ENCODE measurements around the gene SMCO1. TPM values are rescaled to one million over a fixed set of nuclear protein-coding genes. Genes with fewer than 3 reads are reported as not detected.
"Not testable (repeated sequence)": the region's sequence is repeated elsewhere in the genome, so short reads cannot be mapped to it uniquely, and the experiment has no call there.

Gene SMCO1
- total RNA-seq (2014; rRNA removed; shearing (Covaris generic)) = not detected in 2 replicates

- no peak within 1 kb of the TSS for H3K4me3 ChIP-seq
- H3K36me3 ChIP-seq = no peaks in the 10 kb centered on the region
- DNase-seq = no peak
- peaks cover 9% of the 10 kb centered on the region for H3K9me3 ChIP-seq (replicated peaks)
- H3K27me3 ChIP-seq = no peaks in the 10 kb centered on the region; the same call in 1 of the 2 replicates
- H3K27ac ChIP-seq = no peak within 1 kb of the TSS
- no peaks in the 10 kb centered on the region for H3K4me1 ChIP-seq
These were observed at the start of gene SMCO1 for GRCh38 chr3:196514913-196515621. SMCO1 (minus strand) TSS chr3:196515346; CDS start chr3:196515209, 137 bp downstream.

GRCh38 chr3:196563721-196564225, 48.6 kb upstream of the SMCO1 start:
- no peaks in the 10 kb centered on the region for H3K27me3 ChIP-seq
- H3K4me1 ChIP-seq = no peaks in the 10 kb centered on the region
- no peak overlapping the region for H3K27ac ChIP-seq
- H3K9me3 ChIP-seq (replicated peaks) = no peaks in the 10 kb centered on the region
- H3K36me3 ChIP-seq = peaks cover 2% of the 10 kb centered on the region
- DNase-seq = no peak
- no peak overlapping the region for H3K4me3 ChIP-seq

GRCh38 chr3:196559826-196560225, 44.7 kb upstream of the SMCO1 start:
- Histone ChIP-seq H3K36me3 (no peaks in the 10 kb centered on the region; the same call in 1 of the 2 replicates), H3K4me3 (no peak overlapping the region), H3K9me3 (replicated peaks) (no peaks in the 10 kb centered on the region), H3K4me1 (no peaks in the 10 kb centered on the region), H3K27me3 (no peaks in the 10 kb centered on the region), H3K27ac (no peak overlapping the region)
- no peak for DNase-seq

- Histone ChIP-seq H3K36me3 (no peaks in the 10 kb centered on the region; the same call in 1 of the 2 replicates), H3K9me3 (replicated peaks) (no peaks in the 10 kb centered on the region), H3K27ac (no peak overlapping the region), H3K4me1 (no peaks in the 10 kb centered on the region), H3K4me3 (no peak overlapping the region), H3K27me3 (no peaks in the 10 kb centered on the region)
- DNase-seq = no peak
These were observed 43.3 kb upstream of the SMCO1 start for GRCh38 chr3:196558476-196558875.

- no peaks in the 10 kb centered on the region for H3K9me3 ChIP-seq (replicated peaks)
- H3K4me1 ChIP-seq = no peaks in the 10 kb centered on the region
- no peaks in the 10 kb centered on the region; the same call in 1 of the 2 replicates for H3K36me3 ChIP-seq
- no peaks in the 10 kb centered on the region for H3K27me3 ChIP-seq
- H3K4me3 ChIP-seq = no peak overlapping the region
- no peak for DNase-seq
- no peak overlapping the region for H3K27ac ChIP-seq
These were observed 42.1 kb upstream of the SMCO1 start for GRCh38 chr3:196557236-196557635.

- DNase-seq = no peak
- H3K9me3 ChIP-seq (replicated peaks) = no peaks in the 10 kb centered on the region
- H3K27me3 ChIP-seq = no peaks in the 10 kb centered on the region
- no peaks in the 10 kb centered on the region for H3K4me1 ChIP-seq
- no peak overlapping the region for H3K4me3 ChIP-seq
- H3K27ac ChIP-seq = no peak overlapping the region
- no peaks in the 10 kb centered on the region for H3K36me3 ChIP-seq
These were observed 40.1 kb upstream of the SMCO1 start for GRCh38 chr3:196555295-196555694.

GRCh38 chr3:196554205-196554604, 39.1 kb upstream of the SMCO1 start:
- Histone ChIP-seq H3K27me3 (no peaks in the 10 kb centered on the region), H3K4me3 (no peak overlapping the region), H3K4me1 (no peaks in the 10 kb centered on the region), H3K36me3 (no peaks in the 10 kb centered on the region), H3K9me3 (replicated peaks) (no peaks in the 10 kb centered on the region), H3K27ac (no peak overlapping the region)
- DNase-seq = no peak

GRCh38 chr3:196553551-196553950, 38.4 kb upstream of the SMCO1 start:
- Histone ChIP-seq H3K27me3 (no peaks in the 10 kb centered on the region), H3K27ac (no peak overlapping the region), H3K4me3 (no peak overlapping the region), H3K36me3 (no peaks in the 10 kb centered on the region), H3K9me3 (replicated peaks) (no peaks in the 10 kb centered on the region), H3K4me1 (no peaks in the 10 kb centered on the region)
- DNase-seq = no peak

GRCh38 chr3:196552253-196552652, 37.1 kb upstream of the SMCO1 start:
- no peak overlapping the region for H3K4me3 ChIP-seq
- no peaks in the 10 kb centered on the region for H3K27me3 ChIP-seq
- H3K9me3 ChIP-seq (replicated peaks) = no peaks in the 10 kb centered on the region
- no peak overlapping the region for H3K27ac ChIP-seq
- no peaks in the 10 kb centered on the region for H3K36me3 ChIP-seq
- H3K4me1 ChIP-seq = no peaks in the 10 kb centered on the region
- DNase-seq = no peak

GRCh38 chr3:196550172-196550571, 35.0 kb upstream of the SMCO1 start:
- H3K4me1 ChIP-seq; DNase-seq; H3K27me3 ChIP-seq; H3K36me3 ChIP-seq; H3K9me3 ChIP-seq (replicated peaks); H3K27ac ChIP-seq; H3K4me3 ChIP-seq: not testable (repeated sequence)

- H3K9me3 ChIP-seq (replicated peaks); H3K4me1 ChIP-seq; H3K4me3 ChIP-seq; H3K36me3 ChIP-seq; DNase-seq; H3K27ac ChIP-seq; H3K27me3 ChIP-seq: not testable (repeated sequence)
These were observed 34.2 kb upstream of the SMCO1 start for GRCh38 chr3:196549312-196549711.

- Histone ChIP-seq H3K27me3 (no peaks in the 10 kb centered on the region), H3K36me3 (no peaks in the 10 kb centered on the region), H3K27ac (no peak overlapping the region), H3K4me1 (no peaks in the 10 kb centered on the region), H3K9me3 (replicated peaks) (no peaks in the 10 kb centered on the region), H3K4me3 (no peak overlapping the region)
- no peak for DNase-seq
These were observed 31.9 kb upstream of the SMCO1 start for GRCh38 chr3:196547067-196547466.

- no peaks in the 10 kb centered on the region for H3K4me1 ChIP-seq
- peaks cover under 1% of the 10 kb centered on the region; the same call in 1 of the 2 replicates for H3K27me3 ChIP-seq
- H3K4me3 ChIP-seq = no peak overlapping the region
- H3K27ac ChIP-seq = no peak overlapping the region
- H3K36me3 ChIP-seq = no peaks in the 10 kb centered on the region
- DNase-seq = no peak
- peaks cover 4% of the 10 kb centered on the region; the same call in 1 of the 2 replicates for H3K9me3 ChIP-seq (replicated peaks)
These were observed 31.4 kb upstream of the SMCO1 start for GRCh38 chr3:196546537-196546936.

GRCh38 chr3:196544491-196544992, 29.4 kb upstream of the SMCO1 start:
- H3K4me1 ChIP-seq = no peaks in the 10 kb centered on the region
- DNase-seq = no peak
- peaks cover 5% of the 10 kb centered on the region; the same call in 1 of the 2 replicates for H3K9me3 ChIP-seq (replicated peaks)
- H3K27ac ChIP-seq = no peak overlapping the region
- no peaks in the 10 kb centered on the region for H3K36me3 ChIP-seq
- H3K4me3 ChIP-seq = no peak overlapping the region
- peaks cover 2% of the 10 kb centered on the region; the same call in 1 of the 2 replicates for H3K27me3 ChIP-seq

GRCh38 chr3:196541684-196542445, 26.7 kb upstream of the SMCO1 start:
- peaks cover 2% of the 10 kb centered on the region; the same call in 1 of the 2 replicates for H3K27me3 ChIP-seq
- no peak overlapping the region for H3K4me3 ChIP-seq
- H3K27ac ChIP-seq = no peak overlapping the region
- H3K9me3 ChIP-seq (replicated peaks) = peaks cover 5% of the 10 kb centered on the region; the same call in 1 of the 2 replicates
- DNase-seq = no peak
- H3K36me3 ChIP-seq = no peaks in the 10 kb centered on the region
- H3K4me1 ChIP-seq = no peaks in the 10 kb centered on the region

All from SJCRH30 (cell line).